ENCODE data around the gene NAV3.

- TF ChIP-seq CTCF (IDR thresholded peaks at IDR 0.05) = no peak
- no peak for TF ChIP-seq POLR2A (IDR thresholded peaks at IDR 0.05)
Measured at GRCh38 chr12:78128211-78128610, 297.5 kb downstream of the NAV3 start.

Measured in right lobe of liver (tissue), 4 donors.